A172 (cell line): Measurements from ENCODE around the gene FMN2. TPM values are rescaled to one million over a fixed set of nuclear protein-coding genes. Genes with fewer than 3 reads are reported as not detected.
A peak's percentile ranks its signal among the peaks of the same experiment; 100 is the strongest.
"Not testable (repeated sequence)": the region's sequence is repeated elsewhere in the genome, so short reads cannot be mapped to it uniquely, and the experiment has no call there.

Experiments used
- DNase-seq: peaks from one replicate; pipeline ENCODE4 v3.0.0-alpha.2; 2015; ENCODE audit warnings: low spot score
- total RNA-seq: library from RNA; depleted of rRNA; stranded (reverse); fragments of >200 nt; shearing (Covaris generic); gene quantifications from 2 replicates; pipeline ENCODE4 v1.2.3, GENCODE V29; 2014

The FMN2 gene
- total RNA-seq, 1 experiment from 2014 or later, result 8.8 TPM

GRCh38 chr1:240254778-240255291 is 163.2 kb downstream of the FMN2 start:
- DNase-seq, result no peak

- no peak for DNase-seq
These were observed 164.2 kb downstream of the FMN2 start for GRCh38 chr1:240255922-240256321.

DNA sequence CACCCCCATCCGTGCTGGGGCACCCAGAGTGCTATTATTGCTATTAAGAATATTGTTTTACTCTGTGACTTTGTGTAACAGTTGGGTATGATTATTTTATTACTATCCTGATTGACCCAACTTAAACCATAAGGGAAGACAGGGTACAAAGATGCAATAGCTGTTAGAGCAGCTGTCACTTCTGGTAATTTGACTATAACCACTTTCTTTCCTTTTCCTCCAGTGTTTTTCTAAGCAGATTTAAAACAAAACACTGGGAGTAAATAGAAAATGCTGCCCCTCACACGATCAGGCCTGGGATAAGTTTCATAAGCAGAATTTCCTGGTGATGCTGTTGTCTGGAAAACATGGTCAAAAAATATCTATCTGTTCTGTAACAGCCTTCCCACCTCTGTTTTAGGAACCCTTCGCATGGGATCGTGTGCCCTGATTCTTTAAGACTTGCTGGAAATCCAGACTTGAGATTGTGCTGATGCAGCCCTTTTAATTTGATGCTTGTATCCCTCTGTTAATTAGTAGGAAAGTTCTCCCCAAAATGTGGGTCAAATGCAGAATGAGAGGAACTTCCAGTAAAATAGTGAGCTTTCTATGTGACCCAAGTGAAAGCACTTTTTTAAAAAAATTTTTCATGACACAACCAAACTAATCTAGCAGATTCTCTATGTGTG is 165.3 kb downstream of the FMN2 start:
- no peak for DNase-seq

DNA sequence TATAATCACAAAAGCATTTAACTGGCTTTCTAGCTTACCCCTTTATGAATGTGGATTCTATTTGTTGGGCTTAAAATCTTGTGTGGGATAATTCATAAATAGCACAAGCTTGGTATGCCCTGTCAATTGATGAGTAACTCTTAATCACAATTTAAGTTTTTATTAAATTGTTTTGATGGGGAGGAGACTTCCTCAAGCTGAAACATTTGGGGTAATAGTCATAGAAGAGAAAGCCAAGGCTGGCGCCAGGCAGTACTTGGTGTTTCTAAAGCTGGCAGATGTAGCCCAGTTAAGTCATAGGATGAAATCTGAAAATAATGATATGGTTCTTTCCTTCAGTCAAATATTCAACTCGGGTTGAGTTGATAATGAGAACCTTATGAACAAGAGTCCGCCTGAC is 167.2 kb downstream of the FMN2 start:
- DNase-seq, result peak; percentile 45

GRCh38 chr1:240264494-240264893 is 172.8 kb downstream of the FMN2 start:
- not testable (repeated sequence) for DNase-seq

GRCh38 chr1:240271081-240271480 is 179.4 kb downstream of the FMN2 start:
- DNase-seq, result no peak

DNA sequence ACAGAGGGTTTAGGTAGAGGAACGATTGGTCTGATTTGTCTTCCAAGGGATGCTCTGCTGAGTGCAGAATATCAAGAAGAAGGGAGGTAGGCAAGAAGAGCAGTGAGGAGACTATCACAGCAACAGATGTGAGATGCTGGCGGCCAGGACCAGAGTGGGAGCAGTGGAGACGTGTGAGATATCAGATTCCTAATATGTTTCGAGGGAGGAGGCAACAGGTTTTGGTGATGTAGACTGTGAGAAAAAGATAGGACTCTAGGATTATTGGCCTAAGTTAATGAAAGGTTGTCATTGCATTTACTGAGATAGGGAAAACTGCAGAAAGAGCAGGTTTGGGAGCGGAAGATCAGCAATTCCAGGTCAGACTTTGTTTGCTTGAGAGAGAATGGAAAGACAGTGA is 182.9 kb downstream of the FMN2 start:
- no peak for DNase-seq

- DNase-seq, result not testable (repeated sequence)
These were observed 183.5 kb downstream of the FMN2 start for GRCh38 chr1:240275219-240275618.

DNA sequence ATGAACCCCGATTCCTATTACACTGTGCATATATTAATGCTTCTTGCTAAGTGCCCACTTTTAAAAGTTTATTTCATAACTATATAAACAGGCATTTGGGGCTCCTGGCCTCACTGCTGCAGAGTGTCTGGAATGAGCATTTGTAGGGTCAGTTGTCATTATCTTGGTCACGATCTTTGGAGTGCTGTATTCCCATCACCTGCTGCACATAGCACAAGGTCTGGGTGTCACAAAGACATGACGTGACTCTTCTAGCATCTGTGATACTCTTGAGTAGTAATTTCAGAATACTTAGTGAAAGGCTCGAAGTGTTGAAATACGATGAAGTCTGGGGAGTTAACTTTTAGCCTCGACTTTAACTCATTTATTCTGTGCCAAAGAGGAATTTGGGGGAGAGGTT is 186.4 kb downstream of the FMN2 start:
- no peak for DNase-seq

DNA sequence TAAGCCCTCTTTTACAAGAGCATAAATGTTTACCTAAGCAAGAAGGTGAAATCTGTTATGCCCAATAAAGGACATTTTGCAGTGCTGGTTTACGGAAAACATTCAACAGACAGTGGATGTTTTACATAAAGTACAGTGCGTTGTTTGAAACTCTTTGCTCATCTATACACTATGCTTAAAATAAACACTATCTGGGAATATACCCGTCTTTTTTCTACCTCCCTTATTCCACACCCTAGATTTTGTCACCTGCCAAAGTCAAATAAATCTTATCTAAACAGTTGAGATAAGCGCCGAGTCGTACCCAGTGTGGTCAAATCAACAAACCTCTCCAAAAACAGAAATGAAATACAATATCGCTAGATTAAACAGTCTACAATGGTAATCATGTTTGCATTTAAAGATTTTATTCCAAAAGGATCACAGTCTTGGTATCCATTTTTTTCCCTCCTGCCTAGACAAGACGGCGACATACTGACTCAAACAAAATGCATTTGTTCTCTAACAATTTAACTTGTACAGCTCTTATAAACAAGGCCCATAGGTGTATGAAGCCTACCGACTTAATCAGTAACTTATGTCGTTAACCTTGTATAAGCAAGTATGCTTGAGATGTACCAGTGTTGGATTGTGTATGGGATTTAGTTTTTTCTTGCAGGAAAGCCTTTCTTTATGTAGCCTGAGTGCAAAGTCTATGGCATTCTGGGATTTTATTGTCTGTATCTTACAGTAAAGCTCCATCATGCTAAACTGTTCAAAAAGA is 189.1 kb downstream of the FMN2 start:
- DNase-seq, result no peak

DNA sequence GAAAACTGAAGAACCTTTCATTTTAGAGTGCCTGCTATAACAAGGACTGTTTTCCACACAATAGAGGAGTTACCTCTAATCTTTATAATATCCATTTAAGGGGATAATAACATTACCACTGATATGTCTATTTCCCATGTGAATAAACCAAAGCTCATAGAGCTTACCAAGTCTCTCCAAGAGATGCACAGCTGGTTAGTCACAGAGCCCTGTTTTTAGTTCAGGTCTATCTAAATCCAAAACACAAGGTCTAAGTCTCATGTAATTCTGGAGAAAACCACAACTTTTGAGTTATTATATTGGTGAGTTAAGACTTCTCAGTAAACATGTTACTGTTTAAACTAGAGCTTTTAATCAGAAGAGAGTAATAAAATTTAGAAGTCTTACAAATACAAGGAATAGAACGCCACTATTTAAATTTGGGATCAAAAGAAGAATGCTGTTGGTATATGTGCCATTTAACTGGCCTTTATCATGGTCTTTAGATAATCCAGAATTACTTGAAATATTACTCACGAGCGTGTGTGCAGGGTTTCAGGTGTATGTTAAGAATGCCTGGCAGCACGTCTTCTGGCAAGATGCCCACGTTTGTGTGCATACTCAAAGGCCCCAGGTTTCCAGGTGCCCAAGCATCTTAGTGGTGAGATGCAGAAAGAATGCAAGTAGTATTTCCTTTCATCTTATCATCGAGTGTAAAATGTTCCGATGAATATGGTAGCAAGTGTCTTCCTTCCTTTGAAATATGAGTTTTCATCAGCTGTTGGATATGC is 190.6 kb downstream of the FMN2 start:
- no peak for DNase-seq

GRCh38 chr1:240284656-240285414 is 193.2 kb downstream of the FMN2 start:
- DNase-seq, result no peak

GRCh38 chr1:240285540-240285939 is 193.9 kb downstream of the FMN2 start:
- DNase-seq, result peak; percentile 40

- DNase-seq, result no peak
These were observed 196.0 kb downstream of the FMN2 start for GRCh38 chr1:240287722-240288121.

DNA sequence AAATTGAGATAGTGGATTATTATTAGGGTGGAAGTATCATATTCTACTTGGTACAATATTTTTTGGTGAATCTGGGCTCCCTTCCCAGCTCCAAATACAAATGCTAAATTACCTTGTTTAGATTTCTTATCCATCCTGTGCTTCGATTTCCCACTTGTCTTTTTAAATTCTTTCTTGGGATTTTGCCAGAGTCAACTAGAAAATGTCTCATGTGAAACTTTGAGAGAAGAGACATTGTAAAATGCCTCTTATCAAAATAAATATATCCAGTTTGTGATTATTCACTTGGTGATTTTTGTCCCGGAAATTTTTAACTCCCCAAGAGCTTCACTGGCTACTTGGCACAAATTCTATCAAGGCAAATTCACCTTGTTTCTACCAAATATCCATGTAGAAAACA is 202.0 kb downstream of the FMN2 start:
- no peak for DNase-seq

DNA sequence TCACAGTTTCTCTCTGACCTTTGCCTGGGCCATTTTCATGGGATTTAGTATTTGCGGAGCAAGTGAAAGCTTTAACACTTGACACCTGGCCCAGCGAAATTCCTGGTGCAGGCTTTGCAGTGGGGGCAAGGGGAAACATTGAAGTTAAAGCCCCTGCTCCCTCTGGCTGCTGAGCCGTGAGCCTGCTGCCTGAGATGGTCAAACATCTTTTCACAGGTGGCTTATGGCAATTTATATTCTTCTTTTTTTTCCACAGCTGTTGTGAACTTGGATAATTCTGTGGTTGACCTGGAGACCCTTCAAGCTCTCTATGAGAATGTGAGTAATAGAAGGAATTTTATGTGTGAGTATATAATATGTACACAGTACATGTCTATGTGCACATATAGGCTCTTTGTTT is 202.9 kb downstream of the FMN2 start:
- no peak for DNase-seq

- DNase-seq, result no peak
These were observed 204.1 kb downstream of the FMN2 start for GRCh38 chr1:240295811-240296210.

DNA sequence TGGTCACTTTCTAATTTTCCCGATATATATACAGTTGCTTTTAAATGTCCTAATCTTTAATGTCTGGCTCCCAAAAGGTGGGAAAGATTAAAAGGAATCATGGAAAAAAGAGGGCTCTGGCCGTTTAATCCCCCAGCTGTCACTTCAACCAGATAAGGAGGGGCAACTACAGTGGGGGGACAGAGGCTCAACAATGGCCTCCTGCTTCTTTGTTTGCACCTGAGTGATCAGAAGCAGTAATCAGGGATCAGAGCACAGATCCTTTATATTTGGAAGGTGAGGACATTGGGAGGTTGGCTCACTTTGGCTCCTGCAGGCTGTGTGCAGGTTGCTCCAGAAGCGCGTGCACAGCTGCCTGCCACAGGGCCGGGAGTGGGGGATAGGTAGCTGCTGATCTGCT is 212.8 kb downstream of the FMN2 start:
- DNase-seq, result no peak

DNA sequence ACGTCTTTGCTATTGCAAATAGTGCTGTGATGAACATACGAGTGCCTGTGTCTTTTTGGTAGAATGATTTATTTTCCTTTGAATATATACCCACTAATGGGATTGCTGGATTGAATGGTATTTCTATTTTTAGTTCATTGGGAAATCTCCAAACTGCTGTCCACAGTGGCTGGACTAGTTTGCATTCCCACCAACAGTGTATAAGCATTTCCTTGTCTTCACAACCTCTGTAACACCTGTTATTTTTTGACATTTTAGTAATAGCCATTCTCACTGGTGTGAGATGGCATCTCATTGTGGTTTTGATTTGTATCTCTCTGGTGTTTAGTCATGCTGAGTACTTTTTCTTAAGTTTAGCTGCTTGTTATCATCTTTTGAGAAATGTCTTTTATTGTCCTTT is 215.0 kb downstream of the FMN2 start:
- peak; percentile 81 for DNase-seq

- no peak for DNase-seq
These were observed 216.4 kb downstream of the FMN2 start for GRCh38 chr1:240308096-240308495.

DNA sequence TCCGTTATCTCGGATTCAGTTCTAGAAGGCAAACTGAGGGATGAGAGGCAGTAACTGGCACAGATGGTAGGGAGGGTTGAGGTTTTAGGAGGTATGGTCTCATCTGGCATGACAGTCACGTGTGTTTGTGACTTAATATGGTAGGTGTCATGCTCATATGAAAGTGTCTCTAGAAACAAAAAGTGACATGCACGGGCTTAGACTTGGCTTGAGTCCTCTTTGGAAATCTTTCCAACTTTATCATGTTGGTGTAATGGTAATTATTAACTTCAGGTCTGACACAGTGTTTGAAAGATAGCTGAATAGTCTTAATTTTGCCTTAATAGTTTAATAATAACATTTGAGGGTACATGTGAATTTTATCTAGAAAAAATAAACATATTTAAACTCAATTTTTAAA is 218.1 kb downstream of the FMN2 start:
- no peak for DNase-seq
